HG02610 (cell line): ENCODE data around the gene PPFIBP1.
"Not testable (repeated sequence)": the region's sequence is repeated elsewhere in the genome, so short reads cannot be mapped to it uniquely, and the experiment has no call there.

Source experiments
- ATAC-seq: cut with Tn5 transposase; IDR thresholded peaks from one replicate; pipeline ENCODE4 v1.9.1; 2021; ENCODE audit warnings: mild to moderate bottlenecking, moderate library complexity; ENCODE audit not compliant: unreplicated experiment

The PPFIBP1 gene

DNA sequence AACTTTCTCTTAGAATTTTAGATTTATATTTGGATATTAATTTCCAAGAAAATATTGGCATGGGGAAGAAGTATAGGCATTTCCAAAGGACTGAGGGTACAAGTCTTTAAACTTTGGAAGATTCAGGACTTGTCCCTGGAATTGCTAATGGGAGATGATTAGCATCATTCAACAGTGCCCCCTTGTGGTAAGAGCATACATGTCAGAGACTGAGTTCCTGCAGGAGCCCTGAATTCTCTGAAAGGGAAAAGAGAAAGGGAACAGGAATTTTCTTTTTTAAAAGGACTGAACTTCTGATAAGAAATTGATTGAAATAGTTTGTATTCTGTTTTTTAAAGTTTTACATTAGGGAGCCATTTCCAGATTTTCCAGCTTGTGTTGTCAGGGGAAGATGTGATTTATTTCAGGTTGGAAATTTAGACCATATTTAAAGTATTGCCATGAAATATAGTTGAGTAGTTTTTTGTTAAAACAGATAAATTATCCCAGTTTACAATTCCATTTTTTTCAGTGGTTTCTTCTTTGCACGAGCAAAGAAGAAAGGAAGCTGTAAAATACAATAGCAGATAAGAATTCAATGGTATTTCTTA is 128.3 kb downstream of the PPFIBP1 start:
- no peak for ATAC-seq

DNA sequence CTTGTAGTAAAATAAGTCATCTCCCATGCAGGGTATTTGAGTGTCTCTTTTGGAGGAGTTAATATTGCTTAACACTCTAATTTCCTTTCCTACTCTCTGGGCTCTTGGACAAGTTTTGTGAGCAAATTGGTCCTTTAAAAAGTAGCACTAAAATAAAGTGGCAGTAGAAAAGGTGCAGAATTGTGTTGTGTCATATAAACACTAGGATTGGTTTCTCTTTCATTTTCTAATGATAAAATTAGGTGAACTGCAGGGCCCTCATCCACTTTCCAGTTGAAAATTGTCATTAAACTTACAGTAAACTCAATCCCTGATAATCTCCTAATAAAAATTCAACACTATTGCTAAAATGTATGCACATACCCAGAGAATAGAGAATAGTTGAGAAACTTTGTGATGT is 129.7 kb downstream of the PPFIBP1 start:
- no peak for ATAC-seq

DNA sequence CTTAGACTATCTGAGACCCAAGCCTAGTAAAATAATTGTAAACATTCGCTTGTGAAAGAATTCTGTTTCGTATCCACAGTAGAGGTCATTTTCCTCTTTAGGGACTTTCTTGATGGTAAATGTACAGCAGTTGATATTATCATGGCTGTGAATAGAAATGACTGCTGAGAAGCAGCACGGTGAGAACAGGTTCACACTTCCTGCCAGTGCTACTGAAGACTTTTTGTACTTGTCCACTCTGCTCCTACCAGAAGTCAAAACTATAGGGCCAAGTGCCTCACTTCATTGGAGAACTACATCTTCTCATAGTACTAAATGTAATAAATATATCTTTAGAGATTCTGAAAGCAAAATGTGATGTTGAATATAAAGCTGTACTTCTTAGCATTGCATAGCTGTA is 131.5 kb downstream of the PPFIBP1 start:
- not testable (repeated sequence) for ATAC-seq

DNA sequence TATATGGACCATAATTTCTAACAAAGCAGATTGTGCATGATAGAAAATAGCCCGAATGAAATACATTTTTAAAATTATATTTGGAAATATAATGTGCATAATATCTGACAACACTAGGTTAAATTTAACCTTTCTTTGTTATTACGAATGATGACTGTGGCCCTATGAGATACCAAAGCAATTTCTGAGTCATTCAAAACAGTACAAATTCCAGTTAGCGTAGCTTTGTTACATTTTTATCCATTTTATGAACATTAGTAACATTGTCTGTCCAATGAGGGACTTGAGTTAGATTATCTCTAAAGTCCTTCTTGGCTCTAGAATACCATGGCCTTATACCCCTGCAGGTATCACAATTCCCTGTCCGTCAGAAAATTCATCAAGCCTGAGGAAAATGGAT is 133.3 kb downstream of the PPFIBP1 start:
- ATAC-seq: no peak

DNA sequence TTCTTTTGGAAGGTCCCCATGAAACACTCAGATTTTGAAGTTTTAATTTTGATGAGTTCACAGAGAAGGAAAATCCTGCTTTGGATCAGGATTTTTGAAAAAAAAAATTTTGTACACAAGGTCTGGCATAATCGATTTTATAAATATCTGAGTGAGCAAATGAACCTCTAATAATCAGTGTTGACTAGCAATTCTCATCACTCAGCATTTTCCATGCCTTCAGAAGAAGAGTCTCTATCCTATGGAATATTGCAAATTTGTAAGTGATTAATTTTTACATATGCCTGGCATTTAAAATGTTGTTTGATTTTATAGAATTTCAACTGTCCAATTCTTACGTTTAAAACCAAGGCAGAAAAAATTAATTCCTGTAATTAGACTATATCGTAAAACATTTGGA is 141.7 kb downstream of the PPFIBP1 start:
- no peak for ATAC-seq

DNA sequence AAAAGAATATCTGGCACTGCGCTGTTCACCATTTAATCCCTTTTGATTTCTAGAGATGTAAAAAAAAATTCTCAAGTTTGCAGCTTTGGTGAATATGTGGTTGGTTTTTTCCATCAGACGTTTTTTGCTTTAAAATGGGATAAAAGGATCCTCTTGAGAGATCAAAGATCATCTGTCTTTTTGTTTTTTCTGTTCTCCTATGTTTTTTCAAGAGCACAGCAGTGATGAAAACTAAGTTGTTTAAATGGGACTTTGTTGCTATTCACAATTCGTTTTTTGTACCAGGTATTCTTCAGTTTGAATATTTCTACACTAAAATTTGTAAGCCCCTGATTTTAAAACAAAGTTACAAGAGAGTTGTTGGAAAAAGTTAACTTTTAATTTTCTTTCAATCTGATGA is 142.5 kb downstream of the PPFIBP1 start:
- ATAC-seq: no peak

DNA sequence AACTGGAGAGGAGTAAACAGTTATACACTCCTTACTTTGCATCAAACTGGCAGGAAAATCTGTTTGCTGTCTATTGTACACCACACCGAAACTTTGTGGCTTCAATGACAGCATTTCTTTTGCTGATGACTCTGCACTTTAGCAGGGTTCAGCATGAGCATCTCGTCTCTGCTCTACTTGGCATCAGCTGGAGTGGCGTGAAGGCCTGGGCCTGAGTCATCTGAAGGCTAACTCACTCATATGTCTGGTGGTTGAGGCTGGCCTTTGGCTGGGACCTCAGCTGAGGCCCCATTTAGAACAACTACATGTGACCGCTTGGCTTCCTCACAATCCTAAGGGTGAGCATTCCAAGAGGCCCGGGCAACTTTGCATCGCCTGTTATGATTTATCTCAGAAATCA is 143.5 kb downstream of the PPFIBP1 start:
- ATAC-seq: no peak

DNA sequence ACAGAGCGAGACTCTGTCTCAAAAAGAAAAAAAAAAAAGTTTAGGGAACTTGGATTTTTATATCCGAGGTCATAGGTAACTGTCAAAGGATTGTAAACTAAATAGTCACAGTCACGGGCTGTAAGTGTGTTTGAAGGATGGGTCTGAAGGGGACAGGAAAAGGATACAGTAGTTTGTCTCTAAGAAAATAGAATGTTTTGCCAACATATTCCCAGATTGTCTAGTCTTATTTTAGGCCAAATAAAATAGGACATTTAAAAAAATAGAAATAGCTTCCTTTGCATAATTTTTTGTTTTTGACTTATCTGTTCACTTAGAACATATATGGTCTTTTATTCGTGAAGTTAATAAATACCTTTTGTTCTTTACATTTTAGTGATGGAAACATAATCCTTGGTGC is 148.0 kb downstream of the PPFIBP1 start:
- ATAC-seq: no peak

DNA sequence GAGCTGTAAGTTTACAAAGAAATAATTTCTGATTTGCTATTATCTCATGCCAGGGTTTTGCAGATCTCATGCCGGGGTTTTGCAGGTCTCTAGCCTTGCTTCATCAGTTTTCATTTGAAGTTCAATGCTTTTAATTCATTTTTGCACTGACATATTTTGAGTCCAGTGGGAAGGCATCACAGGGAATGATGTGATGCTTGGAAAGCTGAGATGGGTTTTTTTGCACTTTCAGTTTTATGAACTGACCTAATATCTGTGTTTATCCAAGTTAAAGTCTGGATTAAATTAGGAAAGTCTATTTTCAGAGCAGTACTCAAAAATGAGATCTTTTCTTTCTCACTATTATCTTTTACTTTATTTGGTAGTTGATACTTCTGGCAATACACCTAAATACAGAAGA is 148.6 kb downstream of the PPFIBP1 start:
- no peak for ATAC-seq

DNA sequence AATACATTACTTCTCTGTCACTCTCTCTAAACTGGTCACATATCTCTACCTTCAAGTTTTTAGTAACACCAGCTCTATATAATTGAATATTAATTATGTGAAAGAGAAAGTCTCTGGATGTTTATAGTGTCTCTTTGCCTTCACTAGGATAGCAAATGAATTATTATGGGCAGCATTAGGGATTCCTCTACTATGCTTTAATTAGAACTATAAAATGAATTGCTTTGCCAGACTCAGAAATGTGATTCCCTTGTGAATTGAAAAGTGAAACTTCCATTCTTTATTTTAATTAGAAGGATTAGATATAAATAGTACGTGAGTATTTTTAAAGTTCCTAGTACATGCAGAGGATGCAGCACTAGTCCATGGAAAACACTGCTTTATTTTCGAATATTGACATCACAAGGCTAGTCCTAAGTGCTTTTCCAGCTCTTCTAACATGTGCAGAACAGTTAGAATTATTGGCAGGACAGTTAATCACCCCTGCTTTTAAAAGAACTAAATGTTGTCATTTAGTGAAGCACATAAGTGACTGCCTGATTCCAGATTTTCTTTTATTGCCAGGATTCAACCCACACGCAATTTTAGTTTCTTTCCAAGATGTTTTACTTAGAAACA is 149.2 kb downstream of the PPFIBP1 start:
- ATAC-seq: no peak

DNA sequence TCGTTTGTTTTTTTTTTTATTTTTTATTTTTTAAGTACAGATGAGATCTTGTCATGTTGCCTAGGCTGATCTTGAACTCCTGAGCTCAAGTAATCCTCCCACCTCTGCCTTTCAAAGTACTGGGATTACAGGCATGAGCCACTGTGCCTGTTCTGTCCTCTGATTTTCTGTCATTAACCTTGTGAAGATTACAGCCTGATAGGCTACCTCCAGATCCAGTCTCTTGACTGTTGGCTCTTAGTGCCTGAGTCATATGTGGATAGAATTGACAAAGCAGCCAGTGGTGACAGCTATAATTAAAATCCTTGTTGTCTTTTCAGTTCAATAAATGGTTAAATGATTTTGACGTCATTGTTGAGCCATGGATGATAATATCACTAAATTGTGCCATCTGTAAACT is 151.0 kb downstream of the PPFIBP1 start:
- no peak for ATAC-seq

DNA sequence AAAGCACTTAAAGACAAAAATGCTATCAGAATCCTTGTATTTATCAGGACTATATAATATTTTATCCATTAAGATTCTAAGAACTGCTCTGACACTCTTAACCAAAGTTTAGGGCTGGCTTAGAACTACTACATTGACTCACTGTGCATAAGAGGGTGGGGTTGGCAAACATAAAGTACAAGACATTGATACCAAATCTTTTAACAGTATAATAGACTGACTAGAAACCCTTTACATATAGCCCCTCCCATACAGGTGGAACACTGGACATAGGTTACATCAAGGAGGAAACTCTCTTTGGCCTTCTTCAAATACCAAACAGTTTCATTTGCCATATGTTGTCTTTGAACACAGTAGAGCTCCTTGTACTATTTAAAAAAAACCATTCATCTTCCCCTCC is 156.6 kb downstream of the PPFIBP1 start:
- no peak for ATAC-seq

DNA sequence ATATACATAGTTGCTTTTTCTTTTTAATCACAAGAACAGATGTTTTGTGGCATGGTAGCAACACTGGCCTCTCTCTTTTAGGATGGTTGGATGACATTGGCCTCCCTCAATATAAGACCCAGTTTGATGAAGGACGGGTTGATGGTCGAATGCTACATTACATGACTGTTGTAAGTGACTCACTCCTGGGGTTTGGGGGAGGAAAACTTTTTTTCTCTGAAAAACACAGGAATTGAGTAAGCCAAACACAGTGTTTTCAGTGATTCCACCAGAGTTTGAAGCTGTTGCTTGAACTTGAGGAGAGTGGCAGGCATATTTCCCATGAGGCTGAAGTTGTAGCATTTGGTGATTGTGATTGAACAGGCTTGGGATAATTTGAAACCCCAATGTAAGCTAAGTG is 158.5 kb downstream of the PPFIBP1 start:
- ATAC-seq: no peak

DNA sequence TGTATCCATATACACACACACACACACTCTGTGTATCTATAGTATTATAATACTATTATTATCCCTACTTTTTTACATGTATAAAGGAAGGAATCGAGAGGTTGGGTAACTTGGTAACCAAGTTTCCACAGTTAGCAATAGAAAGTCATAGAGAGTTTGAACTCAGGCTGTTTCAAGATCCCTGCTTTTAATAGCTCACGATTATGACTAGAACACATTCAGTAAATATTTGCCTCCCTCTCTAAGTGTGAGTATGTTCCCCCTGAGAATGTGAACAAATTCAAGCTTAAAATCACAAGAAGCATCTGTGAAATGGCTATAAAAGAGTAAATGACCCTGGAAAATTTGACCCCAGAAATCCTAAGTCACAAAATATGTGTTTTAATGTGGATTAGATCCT is 161.3 kb downstream of the PPFIBP1 start:
- no peak for ATAC-seq

DNA sequence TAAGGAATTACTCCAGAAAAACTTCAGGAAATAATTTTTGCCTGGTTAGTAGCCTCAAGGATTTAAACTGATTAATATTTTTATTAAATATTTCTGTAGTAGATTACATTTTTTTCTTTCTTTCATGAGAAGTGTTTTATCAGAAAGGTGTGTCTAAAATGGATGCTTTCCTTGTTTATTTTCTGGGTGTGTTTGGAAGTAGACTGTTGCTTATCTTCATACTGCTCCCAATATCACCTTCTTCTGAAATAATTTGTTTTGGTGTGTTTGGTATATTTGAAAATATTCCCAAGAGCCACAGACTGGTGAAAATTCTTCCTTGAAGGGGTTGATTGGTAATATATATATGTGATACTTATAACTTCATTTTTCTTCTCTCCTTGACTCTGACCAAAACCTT is 162.1 kb downstream of the PPFIBP1 start:
- ATAC-seq: no peak

DNA sequence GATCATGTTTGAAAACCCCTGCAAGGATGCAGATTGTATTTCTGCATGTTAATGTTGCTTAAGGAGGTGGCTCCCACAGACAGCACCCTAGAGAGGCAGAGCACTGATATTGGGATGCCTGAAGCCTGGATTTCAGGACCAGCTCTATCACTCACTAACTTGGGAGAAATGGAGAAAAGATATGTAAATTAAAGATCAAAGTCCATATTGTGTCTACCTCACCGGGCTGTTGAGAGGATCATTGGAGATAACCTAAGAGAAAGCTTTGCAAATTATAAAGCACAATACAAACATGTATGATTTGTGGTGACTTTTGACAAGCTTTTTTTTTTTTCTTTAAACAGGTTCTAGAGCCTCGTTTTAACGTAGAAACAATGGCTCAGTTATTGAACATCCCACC is 164.7 kb downstream of the PPFIBP1 start:
- ATAC-seq: no peak

DNA sequence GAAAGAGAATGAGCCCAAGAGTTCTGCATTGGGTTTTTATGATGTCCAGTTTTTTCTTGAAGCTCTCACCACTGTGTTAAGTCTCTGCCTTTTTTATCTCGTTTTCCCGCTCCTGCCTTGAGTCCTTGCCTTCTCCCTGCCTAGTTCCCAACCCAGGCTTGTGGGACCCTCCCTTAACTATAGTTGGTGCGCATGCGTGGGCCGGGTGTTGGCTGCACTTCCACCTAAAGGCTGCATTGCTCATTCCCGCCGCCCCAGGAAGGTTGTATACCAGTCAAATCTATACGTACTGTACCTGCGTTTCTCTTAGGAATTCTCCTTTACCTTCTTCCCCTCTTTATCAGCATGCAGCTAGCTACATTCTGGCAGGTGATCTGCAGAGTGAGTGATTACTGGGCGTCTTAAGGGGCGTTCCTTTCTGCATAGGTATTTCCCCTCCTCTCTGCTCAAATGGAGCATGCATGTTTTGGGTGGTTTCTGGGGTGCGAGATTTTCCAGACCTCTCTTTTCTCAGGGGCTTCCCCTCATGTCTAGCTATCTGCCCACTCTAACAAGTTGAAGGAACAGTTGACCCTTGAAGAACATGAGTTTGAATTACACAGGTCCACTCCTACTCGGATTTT is 165.7 kb downstream of the PPFIBP1 start:
- ATAC-seq: no peak

DNA sequence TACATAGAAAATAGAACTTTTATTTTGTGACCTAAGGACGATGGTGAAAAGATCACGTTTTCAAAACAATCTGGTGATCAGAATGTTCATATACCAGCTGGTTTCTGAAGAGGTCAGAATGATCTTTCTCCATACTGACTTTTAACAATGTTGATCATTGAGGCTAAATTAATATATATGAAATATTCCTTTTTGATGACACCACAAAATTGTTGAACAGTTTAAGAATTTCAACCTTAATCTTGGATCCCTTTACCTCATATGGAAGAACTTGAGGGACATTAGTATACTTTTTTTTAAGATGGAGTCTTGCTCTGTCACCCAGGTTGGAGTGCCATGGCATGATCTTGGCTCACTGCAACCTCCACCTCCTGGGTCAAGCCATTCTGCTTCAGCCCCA is 169.4 kb downstream of the PPFIBP1 start:
- no peak for ATAC-seq

DNA sequence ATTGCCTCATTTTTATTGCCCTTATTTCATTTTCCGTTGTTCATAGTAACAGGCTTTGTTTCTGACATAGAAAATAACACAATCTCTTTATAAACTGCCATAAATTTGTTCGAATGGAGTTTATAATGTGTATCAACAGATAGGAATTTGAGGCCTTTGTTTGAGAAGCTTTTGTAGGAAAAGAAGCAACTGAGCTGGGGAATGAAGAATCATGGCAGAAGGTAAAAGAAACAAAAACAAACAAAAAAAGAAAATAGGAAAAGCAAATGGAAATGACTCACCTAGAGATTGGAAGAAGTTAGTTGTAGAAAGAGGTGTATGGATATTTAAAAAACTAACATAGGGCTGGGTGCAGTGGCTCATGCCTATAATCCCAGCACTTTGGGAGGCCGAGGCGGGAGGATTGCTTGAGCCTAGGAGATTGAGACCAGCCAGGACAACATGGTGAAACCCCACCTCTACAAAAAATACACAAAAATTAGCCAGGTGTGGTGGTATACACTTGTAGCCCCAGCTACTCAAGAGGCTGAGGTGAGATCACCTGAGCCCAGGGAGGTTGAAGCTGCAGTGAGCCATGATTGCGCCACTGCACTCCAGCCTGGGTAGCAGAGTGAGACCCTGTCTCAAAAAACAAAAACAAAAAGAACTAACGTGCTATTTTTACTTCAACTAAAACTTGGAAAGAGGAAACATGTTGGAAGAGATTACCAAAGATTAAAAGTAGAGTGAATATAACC is 171.7 kb downstream of the PPFIBP1 start:
- ATAC-seq: no peak

DNA sequence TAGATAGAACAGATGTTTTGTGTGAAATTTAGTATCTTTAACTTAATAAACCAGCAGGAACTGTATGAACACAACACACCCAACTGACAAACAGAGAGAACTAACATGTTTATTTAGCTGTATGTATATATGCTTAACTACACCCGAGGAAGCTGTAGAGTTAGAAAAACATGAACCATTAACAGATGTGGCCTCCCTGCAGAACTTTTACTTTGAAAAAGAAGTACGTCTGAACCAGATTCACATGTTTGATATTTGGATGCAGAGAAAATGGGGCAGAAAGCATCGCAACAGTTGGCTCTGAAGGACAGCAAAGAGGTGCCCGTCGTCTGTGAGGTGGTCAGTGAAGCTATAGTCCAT is 172.3 kb downstream of the PPFIBP1 start, which contains the start of gene REP15:
Gene REP15, plus strand, starts transcription at position 155 of the 360 bp plus-strand sequence. Its CDS starts 116 bp downstream, at position 271.
- ATAC-seq: no peak

DNA sequence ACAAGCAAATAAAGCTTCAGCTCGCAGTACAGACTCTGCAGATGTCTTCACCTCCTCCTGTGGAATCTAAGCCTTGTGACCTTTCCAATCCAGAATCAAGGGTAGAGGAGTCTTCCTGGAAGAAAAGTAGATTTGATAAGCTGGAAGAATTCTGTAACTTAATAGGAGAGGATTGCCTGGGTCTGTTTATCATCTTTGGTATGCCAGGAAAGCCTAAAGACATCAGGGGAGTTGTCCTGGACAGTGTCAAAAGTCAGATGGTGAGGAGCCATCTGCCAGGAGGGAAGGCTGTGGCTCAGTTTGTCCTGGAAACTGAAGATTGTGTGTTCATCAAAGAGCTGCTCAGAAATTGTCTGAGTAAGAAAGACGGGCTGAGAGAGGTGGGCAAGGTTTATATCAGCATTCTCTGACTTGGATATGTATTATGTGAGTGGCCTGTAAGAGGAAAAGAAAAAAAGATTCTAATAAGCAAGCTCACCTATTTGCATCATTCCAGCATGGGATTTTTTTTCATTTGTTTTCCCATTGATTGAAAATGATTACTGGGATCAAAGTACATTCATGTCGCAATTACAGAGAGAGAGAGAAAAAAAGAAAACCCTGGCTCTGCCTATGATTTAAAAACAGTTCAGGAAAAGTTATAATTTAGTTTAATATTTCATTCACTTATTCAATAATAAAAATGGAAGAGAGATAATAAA is 173.0 kb downstream of the PPFIBP1 start:
- no peak for ATAC-seq
